DMS53 treated with DMSO at 0.1 percent for 48 hours (cell line): ENCODE data around the gene PRPF4.

ENCODE experiments used
- DNase-seq: peaks from one replicate; lab custom pipeline; 2025; ENCODE audit not compliant: unreplicated experiment; lab: John Stamatoyannopoulos, UW

Gene PRPF4

DNA sequence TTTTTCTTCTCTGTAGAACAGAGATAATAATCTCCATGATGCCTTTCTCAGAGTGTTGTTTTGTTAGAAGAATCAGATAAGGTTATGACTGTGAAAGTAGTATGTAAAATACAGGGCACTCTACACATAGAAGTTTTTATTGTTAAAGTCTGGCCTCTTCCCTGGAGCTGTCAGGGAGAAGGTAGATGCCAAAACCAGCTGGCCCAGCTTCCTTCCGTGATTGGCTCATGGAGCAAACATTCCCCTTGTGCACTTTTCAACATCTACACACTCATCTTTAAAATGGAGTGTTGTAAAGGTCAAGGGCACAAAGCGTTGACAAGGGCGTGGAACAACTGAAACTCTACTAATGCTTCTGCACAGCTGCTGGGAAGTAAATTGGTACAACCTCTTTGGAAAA lies 35.1 kb downstream of the PRPF4 start:
- no peak for DNase-seq

DNA sequence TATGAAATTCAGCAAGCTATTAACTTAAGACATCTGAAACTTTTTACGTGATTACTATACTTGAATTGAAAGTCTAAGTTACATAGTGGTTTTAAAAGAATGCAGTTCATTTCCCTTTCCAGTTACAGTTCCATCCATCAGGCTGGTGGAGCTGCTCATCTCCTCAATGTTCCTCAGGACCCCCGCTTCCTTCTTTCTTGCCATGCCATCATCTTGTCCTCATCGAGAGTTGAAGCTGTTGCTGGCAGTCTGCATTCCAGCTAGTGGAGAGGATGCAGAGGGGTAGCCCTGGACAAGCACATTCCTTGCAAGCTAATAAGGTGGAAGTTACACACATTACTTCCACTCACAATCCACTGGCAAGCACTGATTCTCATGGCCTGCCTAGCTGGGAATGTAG lies 36.5 kb downstream of the PRPF4 start:
- DNase-seq: no peak

DNA sequence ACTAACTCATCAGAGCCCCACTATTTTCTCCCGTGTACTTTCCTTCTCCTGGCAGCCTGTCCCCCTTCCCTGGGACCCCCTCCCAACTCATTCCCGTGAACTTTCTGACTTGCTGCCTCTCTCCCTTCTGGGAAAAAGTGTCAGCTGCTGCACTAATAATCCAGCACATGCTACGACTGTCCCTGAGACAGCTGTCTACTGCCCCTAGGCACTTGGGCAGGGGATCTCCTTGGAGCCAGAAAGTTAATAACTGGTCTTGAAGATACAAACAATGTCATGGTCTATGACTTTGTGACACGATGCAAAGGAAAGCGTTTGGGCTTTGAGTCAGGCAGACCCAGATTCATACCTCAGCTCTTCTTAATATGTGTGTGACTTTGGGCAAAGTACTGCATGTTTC lies 37.8 kb downstream of the PRPF4 start:
- no peak for DNase-seq

DNA sequence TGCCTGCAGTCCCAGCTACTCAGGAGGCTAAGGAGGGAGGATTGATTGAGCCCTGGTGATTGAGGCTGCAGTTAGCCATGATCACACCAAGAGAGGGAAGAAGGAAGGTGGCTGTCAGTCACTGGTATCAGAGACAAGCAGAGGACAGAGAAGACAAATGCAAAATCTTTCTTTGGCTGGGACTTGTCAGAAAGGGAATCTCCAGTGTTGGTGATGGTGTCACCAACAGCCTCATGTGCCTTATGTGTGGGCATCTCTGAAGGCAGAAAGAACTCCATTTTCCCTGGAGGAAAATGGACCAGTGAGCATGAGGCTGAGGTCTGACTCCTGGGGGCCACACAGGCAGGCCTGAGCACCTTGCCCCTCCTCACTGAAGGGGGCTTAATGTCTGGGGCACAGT lies 39.8 kb downstream of the PRPF4 start:
- no peak for DNase-seq

DNA sequence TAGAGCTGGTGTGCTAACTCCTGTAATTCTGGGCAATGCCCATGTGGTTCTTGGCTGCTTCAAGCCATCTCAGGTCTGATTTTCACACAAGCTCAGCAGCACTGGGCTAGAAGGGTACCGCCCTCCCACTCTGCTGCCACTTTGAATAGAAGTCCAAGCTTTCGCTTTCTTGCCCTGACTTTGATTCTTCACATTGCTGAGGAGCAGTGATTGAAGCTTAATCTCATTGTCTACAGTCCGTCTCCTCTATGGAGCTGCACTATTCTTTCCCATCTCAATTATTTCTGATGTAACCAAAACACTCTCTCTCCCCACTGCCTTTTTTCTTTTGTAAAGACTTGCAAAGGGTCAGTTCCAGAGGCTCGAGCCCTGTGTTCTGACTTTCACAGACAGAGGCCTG lies 40.6 kb downstream of the PRPF4 start:
- DNase-seq: no peak

DNA sequence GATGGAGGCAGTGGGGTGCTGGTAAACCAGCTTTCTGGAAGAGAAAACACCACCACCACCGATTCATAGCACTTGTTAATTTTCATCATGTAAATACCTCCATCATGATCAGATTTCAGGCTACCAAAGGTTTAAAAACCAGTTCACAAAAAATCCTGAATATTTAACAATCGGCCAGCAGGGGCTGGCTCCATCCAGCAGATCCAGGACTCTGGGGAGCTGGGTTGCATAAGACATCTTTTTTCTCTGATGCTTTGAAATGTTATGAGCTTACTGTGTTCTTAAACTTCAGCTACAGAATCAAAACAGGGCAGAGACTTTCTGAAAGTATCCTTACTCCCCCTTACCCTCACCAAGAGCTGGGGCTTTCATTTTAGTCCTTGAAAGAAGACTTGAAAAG lies 42.3 kb downstream of the PRPF4 start:
- no peak for DNase-seq

DNA sequence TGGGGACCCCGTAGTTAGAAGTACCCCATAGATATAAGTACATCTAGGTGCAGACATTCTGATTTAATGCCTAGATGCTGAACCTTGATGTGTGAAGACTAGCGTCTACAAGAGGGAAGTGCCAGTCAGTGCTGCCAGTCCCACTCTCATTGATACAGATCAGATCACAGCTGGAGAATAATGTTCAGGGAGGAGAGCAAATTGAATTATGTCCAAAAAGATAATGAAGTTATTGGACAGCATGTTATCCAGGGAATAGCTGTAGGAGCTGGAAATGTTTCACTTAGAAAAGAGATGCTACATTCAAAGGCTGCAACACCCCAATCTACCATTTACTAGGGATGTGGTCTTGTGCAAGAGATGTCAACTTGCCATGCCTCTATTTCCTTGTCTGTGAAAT lies 43.6 kb downstream of the PRPF4 start:
- DNase-seq: no peak

DNA sequence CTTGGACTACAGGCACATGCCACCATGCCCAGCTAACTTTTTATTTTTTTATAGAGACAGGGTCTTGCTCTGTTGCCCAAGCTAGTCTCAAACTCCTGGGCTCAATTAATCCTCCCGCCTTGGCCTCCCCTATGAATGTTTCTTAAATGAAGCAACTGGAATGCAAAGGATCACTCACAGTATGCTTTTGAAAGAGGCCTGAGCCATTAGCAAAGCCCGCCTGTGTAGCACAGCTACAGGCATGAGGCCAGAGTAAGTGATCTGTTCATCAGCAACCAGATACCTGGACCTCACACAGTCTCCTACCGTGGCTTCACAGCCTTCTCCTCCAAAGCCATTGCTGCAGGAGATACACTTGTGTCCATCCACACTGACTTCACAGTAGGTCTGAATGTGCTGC lies 44.6 kb downstream of the PRPF4 start:
- no peak for DNase-seq

DNA sequence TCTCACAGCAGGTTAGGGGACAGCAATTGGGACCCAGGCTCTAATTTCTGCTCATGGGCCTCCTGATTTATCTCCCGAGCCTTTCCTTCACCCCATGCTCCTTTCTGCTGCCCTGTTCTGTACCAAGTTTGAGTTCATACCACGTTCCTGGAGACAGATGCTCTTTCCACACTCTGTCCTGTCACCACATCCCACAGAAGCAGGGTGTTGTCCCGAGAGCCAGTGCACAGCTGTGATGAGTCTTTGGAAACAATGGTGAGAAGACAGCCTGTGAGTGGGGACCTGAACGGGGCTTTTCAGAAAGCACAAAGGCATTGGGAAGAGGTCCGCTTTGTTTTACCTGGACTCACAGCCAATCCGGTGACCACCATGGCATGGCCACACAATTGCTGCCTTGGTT lies 47.2 kb downstream of the PRPF4 start:
- no peak for DNase-seq

DNA sequence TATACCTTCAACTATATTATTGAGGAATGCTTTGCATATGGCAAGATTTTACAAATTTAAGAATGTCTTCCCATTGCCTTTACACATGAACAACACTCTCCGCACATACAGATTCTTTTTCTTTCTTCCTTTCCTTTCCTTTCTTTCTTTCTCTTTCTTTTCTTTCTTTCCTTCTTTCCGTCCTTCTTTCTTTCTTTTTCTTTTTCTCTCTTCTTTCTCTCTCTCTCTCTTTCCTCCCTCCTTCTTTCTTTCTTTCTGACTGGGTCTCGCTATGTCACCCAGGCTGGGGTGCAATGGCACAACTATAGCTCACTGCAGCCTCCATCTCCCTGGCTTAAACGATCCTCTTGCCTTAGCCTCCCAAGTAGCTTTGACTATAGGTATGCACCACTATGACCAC lies 50.8 kb downstream of the PRPF4 start:
- no peak for DNase-seq

DNA sequence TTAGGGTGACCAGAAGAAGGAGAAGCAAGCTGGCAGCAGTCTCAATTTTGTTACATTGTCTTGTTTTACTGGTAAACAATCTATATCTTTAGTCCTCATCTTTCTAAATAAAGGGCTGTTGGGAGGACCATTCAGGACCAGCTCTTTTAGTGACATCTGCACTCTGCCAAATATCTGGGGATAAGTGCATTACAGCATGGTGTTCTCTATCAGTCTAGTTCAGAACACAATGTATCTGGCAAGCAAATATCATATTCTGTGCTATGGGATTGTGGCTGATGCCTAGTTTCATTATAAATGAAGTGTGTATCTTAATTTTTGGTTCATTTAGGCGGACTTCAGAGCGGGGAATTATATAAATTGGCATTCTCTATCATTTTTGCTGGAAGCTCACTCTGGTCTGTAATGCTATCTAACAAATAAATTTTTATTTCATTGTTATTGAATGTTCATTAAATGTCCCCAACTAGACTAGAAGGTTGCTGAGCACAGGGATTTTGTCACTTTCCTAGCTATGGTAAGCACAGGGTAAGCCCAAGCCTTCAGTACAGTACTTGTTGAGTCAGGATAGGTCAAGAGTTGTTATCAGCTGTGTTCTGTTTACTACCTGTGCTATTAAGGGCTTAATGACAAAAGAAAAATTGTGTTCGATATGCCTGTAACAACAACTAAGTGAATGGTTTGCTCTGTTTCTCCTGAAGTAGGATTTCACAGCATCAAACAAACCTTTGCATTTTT lies 52.8 kb downstream of the PRPF4 start:
- no peak for DNase-seq

DNA sequence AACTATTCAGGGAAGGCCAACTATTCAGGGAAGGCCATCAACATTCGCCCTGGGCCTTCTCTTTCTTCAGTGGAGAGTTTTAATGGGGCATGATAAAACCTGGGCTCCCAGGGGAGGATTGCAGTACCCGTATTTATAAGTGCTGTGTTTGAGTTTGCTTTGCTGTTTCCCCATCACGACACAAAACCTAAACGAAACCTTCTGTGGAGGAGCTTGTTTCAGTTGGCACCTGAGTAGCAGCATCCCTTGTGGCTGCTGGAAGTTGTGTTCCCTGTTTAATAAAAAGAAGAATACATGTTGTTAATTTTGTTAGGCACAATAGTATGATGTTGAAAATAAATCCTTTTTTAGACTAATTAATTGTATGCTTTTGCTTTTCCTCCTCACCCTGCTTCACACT lies 56.3 kb downstream of the PRPF4 start:
- no peak for DNase-seq

DNA sequence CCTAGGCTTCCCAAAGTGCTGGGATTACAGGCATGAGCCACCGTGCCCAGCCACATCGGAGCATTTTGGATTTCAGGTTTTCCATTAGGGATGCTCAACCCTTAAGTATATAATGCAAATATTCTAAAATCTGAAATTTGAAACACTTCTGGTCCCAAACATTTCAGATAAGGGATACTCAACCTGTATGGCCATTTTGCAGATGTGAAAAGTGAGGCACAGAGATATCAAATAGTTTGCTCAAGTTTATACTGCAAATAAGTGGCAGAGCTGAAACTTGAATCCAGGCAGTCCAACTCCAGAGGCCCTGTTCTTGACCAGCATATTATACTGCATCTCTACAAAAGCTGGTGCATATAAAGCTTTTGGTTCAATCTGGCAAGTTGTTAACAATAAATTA lies 62.3 kb downstream of the PRPF4 start:
- no peak for DNase-seq

DNA sequence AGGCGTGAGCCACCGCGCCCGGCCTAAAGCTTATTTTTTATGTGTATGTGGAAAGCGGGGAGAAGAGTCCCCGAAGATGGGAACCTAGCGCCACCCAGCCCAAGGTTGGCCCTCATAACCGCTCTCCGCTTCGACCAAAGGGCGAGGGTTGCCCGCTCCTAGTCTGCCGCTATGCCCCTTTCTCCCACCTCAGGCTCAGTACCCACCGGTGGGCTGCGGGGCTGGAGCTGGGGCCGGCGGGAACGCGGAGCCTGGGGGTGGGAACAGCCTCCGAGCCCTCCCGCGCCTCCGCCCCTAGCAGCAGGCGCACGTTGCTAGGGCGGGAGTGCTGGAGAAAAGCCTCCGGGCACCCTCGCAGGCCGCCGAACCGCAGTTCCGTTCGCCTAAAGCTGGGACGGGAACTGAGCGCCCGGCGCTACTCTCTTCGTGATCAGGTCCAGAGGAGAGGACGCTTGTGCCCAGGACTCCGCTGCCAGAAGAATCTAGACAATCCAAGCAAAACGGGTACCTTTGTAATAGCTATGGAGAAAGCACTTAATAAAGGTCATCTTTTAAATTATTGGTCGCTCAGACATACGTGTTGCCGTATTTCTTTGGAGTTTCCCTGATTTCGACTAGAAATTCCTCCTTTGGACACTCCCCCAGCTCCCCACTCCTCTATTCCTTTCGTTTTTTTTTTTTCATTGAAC lies 64.7 kb downstream of the PRPF4 start, which contains the start of gene WDR31:
TSS of gene WDR31 (minus strand) at position 265 of the 689 bp plus-strand sequence. CDS start 8,253 bp downstream, outside the sequence.
- DNase-seq: peak; percentile 46

DNA sequence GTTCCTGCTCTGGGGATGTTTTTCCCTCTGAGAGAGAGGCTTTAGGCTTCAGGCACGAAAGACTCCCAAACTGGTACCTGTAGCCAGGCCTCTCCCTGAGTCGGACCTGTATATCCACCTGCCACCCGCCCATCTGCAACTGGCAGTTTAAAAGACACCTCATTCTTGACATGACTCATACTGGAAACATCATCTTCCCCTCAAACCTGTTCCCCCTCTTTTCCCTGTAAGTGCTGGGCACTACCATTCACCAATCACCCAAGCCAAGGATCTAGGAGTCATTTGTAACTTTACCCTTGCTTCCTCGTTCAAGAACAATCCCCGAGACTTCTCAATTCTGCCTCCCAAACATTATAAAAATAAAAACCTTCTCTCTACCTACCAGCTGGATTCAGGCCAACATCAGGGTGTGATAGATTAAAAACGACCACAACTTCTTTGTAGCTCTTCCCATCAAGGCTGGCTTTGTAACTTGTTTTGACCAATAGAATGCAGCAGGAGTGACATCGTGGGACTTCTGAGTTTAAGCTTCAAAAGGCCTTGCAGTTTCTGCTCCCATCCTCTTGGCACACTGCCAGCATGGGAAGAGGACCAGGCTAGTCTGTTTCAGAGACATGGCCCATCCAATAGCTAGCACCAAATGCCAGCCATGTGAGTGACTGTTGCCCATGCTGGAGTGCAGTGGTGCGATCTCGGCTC lies 66.4 kb downstream of the PRPF4 start:
- peak; percentile 35 for DNase-seq
